HG03095 (cell line): Measurements from ENCODE around the gene PLCB1.
"Not testable (repeated sequence)": the region's sequence is repeated elsewhere in the genome, so short reads cannot be mapped to it uniquely, and the experiment has no call there.

ENCODE experiments used
- ATAC-seq: cut with Tn5 transposase; IDR thresholded peaks from one replicate; pipeline ENCODE4 v1.9.1; 2021; ENCODE audit warnings: moderate library complexity; ENCODE audit not compliant: unreplicated experiment

Gene PLCB1

DNA sequence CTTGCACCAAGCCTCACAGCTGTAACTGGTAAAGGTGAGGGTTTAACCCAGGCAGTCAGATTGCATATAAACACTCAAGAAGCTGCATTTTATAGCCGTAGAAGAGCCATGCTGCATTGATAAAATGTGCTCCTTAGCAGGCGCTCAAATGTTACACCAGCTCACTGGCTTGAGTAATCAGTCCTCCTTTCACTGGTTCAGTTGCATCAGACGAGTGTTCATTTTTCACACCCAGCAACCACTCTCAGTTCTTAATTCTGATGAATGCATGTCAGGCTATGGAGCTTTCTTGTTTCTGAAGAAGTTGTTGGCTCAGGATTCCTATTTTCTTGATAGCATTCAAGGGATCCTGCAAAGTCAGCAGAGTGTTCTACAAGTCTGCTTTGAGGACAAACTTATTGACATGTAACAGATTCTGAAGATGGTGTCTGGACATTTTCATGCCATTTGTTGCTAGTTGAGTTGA, 198.3 kb downstream of the PLCB1 start:
- no peak for ATAC-seq

DNA sequence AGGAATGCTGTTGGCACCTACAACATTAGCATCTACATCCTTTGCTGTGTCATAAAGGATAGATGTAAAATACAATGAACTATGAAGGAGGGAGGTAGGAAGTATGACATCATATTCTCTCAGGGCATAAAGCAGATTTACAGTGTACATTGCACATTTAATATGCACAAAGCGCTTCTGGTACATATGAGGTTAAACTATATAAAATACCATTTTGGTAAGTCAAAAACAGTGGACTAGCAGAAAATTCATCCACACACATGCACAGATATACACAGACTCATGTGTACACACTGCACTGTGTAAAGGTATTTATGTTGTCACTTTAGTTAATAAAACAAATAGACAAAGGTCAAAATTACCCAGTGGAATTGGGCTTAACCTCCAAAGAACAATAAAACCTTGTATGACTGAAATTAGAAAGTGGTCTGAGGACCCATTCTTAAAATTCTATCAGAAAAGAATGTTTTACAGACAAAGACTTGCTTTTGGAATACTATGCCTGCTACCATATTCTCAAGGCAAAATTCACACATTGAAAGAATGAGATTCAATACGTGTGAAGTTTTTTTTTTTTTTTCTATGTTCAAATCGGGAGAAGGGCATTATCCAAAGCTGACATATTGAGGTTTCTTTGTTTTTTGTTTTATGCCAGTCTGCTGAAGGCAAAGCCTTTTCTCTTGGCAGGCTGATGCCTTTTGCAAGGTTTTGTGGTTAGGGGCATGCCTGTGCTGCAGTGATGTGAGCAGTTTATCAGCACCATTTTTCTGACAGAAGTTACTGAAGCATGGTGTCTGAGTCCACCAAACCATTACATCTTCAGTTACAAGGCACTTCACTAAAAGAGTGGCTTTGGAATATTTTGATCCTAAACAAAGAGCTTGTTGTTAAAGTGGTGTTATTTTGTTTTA, 199.0 kb downstream of the PLCB1 start:
- ATAC-seq: no peak

DNA sequence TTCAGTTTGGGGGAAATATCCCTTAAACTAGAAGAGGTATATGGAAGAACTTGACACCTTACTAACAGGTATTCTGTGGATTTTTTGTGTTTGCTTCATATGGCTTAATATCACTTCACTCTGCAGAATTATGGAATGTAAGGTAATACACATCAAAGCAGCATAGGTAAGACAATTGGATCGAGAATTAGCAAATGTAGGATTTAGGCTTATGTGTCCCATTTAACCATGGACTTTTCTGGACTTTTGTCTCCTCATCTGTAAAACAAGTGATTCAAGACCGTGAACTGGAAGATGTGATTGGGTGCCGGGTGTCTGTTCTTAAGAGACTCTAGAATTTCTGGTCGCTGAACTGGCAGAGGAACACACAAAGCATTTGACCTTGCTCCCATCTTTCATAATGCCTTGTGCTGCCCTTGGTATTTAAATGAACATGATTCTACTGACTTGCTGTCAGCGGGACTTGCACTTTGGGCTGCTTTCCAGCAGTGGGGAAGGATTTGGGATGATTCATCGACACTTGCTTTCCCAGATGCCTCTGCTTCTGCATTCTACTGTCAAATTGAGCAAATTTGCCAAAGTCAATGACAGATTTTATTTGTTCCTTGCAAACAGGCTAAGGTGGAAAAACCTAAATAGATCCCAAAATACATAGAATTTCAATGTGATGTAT, 199.8 kb downstream of the PLCB1 start:
- ATAC-seq: no peak

DNA sequence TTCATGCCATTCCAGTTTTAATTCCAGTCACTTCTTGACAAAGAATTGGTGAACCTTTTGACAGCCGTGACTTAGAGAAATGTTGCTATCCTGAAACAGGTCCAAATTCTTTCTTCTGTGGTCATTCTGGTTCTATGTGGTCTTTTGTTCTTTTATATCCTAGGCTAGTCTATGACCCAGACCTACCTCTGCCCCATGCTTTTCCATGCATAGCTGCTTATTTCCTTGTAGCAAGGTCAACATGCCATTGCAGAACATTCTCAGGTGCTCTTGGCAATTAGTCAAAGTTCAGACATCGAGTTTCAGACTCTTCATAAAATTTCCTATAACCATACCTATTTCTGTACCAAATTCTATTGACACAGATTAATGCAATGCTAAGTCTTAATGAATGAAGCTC, 202.6 kb downstream of the PLCB1 start:
- no peak for ATAC-seq

DNA sequence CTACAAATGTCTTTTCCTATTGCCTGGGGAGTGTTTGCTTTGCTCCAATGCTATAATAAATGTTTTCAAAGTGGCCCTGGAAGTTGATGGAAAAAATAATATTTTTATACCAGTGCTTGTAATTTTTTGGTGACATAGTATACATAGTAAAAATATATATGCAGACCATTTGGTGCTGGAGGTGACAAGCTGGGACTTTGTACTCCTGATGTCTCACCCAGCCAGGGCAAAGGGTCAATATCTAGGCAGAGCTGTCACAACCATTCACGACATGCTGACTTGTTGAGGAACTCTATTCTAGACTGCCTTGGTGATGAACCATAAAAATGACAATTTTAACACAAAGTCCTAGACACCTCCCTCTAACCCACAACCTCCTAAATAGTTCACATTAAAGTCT, 203.0 kb downstream of the PLCB1 start:
- ATAC-seq: no peak

DNA sequence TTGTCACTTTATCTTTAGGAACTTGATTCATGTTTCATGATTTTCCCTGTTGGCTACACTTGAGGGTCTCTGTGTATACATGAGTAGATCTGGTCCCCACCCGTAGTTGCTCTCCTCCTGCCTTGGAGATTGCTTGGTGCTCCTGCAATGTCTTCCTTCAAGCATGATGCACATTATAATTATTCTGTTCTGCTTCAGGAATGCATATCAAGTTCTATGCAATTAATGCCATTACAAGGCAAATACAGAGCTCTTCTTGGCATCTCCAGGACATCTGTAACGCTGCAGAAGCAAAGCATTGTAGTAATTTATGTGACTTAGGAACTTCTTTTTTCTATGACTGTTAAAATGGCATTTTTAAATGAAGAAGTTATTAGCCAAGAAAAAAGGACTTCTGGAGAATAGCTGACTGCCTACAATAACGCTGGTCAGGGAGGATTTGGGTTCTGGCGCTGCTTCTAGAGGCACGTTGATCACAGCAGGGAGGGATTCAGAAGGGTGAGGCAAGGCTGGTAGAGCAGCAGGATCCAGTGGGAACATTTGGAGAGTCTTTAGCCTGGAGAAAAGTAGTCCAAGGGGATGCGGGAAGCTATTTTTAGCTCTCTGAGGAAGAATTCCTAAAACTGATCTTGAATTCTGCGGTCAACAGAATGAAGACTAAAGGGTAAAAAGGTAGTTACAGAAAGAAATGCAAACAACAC, 203.6 kb downstream of the PLCB1 start:
- ATAC-seq: no peak

DNA sequence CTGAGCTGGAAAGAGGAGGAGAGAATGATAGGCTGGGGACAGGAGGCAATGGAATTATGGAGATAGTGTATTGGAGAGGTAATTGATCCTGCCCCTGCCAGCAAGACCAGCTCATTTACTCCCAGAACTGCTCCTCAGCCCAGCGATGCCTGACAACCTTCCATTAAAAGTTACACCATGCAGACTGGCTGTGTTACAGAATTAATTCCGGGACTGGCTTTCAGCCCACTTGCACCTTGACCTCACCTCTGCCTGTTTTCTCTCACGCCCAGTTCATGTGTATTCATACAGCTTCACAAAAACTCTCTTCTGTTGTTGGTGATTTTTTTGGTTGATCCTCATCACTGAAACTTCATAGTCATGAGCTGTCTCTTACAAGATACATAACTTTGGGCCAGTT, 207.3 kb downstream of the PLCB1 start:
- ATAC-seq: no peak

DNA sequence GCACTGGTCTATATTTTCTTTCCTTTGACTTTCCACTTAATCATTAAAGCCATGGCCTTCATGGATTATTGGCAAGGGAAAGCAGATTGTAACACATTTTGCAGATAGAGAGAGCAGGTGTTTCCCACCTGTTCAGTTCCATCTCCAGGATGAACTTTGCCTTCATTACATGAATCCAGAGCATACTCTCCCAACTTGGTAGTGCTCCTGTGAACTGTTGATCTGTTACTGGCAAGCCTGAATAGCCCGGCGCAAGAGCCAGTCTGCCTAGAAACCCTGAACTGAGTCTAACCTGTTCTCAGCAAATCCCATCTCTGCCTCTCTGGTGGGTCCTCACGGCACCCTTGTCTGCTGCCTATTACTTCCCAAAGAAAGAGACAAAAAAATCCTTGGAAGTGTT, 210.3 kb downstream of the PLCB1 start:
- no peak for ATAC-seq

DNA sequence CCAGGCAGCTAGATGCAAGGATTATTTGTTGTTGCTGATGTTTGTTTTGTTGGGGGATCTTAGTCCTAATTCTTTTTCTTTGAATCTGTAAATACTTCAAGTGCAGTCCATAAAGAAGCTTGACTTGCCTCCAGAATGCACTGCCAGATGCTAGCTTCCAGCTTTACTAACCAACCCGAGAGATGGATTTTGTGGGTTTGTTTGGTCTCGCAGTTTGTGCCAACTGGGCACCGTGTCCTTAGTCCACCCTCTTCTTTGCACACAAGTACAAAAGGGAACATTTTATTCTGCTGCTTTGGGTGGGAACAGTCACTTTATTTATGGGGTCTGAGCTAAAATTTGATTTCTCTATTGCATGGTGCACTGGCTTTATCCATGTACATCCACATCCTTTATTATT, 212.0 kb downstream of the PLCB1 start:
- ATAC-seq: no peak

DNA sequence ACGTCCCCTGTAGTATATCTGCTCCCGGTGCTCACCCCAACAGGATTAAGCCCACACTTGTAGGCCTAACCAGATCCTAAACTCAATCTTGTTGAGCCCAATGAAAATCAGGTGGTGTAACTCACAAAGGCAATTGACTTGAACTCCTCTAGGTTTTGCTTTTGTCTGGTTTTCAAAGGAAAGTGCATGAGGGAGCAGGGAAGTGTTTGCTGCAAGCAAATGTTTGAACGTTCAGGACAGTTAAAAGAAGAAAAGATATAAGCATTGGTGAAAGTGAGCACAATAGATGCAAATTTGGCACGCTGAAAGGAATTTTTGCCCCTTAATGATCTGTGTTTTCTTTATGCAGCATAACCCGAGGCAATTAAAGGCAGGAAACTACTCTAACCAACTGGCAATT, 212.6 kb downstream of the PLCB1 start:
- ATAC-seq: no peak

DNA sequence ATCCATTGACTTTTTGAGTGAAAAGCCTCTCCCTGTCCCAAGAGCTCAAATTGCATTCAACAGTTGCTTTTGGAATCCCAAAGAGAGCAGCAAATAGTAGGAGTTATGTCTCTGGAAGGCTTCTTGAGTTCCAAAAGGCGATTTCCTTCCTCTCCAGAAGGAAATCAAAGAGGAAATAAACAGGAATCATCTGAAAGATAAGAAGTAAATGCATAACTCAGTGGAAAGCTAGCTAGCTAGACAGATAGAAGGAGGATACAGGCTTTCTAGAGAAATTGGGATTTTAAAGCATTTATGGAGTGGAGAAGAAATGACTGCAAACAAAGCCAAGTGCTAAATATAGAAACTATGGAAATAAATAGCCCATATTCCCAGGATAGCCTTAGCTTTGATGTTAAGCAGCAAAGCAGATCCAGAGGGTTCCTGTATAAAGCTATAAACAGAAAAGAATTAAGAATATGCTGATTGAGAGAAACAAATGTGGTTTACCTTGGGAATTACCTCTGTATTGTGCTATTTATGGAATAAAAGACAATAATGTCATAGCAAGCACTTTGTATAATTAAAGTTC, 214.7 kb downstream of the PLCB1 start:
- no peak for ATAC-seq

DNA sequence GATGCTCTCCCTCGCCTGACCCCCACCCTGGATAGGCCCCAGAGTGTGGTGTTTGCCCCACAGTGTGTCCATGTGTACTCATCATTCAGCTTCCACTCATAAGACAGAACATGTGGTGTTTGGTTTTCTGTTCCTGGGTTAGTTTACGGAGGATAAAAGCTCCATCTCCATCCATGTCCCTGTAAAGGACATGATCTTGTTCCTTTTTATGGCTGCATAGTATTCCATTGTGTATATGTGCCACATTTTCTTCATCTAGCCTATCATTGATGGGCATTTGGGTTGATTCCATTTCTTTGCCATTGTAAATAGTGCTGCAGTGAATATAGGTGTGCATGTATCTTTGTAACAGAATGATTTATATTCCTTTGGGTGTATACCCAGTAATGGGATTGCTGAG, 218.2 kb downstream of the PLCB1 start:
- ATAC-seq: not testable (repeated sequence)

DNA sequence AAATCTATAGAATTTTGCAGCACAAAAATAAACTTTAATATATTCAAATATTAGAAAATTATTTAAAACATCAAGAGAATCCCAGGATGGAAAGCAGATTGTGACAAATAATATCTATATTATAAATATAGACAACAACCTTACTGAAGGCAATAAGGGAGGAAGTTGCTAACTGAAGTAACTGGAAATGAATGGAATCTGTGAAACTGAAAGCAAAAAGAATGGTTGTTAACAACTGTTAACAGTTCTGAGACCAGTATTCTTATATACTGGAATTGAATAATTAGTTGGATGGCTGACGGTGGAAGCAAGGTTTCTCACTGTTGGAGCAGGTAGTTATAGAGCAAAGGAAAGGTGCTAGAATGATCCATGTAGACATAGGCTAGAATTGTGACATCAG, 220.4 kb downstream of the PLCB1 start:
- no peak for ATAC-seq

DNA sequence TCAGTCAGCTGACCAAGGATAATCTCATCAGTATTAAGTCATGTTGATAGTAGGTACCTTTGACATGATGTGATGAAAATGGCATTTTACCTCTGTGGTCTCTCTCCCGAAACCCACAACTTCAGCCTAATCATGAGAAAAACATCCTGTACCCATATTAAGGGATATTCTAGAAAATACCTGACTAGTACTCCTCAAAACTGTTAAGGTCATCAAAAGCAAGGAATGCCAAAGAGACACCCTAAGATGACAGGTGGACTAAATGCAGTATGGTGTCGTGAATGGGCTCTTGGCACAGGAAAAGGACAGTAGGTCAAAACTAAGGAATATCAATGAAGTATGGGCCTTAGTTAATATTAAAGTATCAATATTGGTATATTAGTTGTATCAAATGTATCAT, 221.4 kb downstream of the PLCB1 start:
- no peak for ATAC-seq

DNA sequence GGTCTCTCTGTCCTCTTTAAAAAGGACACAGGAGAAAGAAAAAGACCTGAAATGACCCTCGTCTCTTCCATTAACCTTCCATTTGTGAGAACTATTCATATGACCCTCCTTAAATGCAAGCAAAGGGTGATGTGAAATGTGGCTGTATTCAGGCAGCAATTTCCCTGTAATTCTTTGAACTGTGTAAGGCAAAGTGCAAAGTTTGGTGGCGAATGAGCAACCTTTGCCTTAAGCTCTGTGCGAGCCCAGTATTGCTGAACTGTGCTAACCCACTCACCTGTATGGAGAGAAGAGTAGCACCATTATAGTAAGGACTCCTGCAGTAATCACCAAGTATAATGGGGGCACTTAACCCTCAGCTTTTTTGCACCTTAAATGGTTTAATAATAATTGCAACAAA, 223.4 kb downstream of the PLCB1 start:
- no peak for ATAC-seq

DNA sequence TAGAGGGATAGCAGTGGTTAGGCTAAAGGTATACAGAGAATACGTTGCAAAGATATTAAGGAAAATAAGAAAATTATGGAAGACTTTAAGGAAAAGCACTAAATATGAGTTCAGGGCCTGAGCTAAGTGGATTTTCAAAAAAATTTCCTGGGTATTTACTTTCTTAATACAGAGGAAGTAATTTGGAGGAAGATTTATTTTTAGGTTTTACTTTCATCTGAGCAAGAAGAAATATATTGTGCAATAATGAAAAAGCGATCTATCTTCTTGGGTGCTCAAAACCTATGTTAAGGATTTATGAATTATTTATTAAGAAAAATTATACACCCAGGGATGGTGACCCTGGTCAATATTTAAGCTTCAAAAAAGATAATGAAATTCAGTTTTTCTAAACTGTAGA, 224.7 kb downstream of the PLCB1 start:
- no peak for ATAC-seq

DNA sequence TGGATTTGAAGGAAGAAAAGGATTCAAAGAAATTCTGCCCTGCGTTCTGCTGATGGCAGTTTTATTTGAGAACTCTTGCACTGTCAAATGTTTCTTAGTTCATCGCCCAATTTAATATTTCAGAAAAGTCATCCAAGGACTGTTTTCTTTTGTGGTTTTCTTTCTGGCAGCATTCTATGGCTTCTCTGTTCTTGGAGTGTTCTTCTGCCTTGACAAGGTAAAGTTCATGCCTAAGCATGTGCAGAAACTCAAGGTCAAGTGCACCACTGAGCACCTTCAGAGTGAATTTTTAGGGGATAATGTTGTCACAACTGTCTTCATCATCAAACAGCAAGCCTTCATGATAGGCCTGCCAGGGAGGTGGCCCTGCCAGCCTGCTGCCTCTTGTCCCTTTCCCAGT, 225.6 kb downstream of the PLCB1 start:
- ATAC-seq: no peak

DNA sequence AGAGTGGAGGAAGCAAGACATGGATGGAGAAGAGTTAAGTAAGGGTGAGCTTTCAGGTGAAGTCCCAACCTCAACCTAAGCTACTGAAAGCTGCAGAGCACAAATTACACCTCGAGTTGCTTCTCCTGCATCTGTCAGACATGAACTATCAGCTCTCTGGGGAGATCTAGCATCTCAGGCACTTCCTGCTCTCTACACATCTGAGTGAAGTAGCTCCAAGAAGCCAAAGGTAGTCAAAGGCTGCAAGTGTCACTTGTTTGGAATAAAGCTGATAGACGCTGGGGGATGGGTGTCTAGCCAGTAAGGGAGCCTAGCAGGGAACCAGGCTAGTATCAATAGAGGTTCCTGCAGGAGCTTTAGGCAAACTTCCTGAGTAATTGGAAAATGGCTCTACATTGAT, 228.0 kb downstream of the PLCB1 start:
- ATAC-seq: no peak

DNA sequence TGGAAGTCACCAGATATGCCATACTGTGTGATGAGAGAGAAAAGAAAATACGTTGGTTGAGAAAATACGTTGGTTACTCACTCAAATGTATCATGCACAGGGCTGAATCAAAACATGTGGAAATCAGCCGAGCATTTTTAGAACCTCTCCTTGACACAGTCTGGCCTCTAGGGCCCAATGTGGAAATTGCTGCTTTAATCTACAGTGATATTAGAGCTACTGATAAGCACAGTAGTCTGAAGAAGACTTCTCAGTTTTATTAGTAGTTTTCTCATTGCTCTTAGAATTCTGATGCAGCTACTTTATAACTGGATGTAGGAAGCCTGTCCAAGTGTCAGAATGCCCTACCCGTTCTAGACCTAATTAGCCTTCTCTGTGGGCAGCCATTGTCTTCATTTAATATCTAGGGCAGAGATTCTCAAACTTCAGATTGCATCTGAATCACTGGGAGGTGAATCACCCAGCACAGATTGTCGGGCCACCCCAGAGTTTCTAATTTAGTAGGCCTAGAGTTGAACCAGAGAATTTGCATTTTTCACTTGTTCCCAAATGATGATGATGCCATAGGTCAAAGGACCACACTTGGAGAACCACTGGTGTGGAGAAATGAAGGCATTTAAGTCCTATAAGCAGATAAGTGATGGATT, 229.1 kb downstream of the PLCB1 start:
- ATAC-seq: no peak

DNA sequence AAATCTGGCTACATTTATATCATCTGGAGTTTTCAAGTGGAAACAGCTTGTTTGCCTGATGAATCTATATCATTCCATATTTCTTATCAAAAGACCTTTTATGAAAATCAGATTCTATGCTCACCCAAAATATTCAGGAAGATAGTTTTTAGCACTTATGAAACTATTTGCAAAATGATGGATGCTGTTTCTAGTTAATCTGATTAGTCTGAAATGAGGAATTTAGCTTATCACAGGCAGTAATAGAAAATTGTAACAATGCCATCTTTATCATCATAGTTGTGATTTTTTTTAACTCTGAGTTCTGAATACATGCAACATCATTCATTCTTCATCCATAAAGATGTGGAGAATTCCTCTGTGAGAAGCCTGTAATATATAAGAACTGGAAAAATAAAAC, 229.7 kb downstream of the PLCB1 start:
- no peak for ATAC-seq

DNA sequence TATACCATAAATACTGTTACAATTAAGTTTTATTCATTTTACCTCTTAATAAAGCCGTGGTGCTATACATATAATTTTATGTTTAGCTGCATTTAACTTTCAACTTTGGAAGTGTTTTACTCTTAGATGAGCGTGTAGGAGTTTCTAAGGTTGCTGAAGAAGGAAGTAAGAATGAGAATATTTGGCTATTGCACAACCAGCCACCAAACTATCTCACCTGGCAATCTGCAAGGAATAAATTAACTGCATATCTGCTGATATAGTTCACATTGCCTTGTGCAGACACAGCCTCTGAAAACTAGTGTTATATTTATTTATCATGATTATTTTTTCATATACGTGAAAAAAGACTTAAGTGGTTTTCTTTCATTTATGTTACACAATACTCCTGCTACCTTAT, 230.4 kb downstream of the PLCB1 start:
- ATAC-seq: no peak
